K562 (cell line): ENCODE results near the gene SLC35F4.

Source experiments
- KDM1A ChIP-seq, 2 experiments: fragments of 450-650 bp; IDR thresholded peaks; 2 replicates each; pipeline ENCODE4 v1.6.1; 2016; ENCODE audit warnings: mild to moderate bottlenecking in 2 of 2
- POLR2A ChIP-seq: fragments of 450-650 bp; conservative IDR thresholded peaks from 2 replicates; pipeline ENCODE4 v1.6.1; 2016
- ZNF133 ChIP-seq: fragments of 250-450 bp; sonication (Bioruptor Pico); IDR thresholded peaks from 2 replicates; pipeline ENCODE4 v1.4.0; 2020; ENCODE audit warnings: mild to moderate bottlenecking
- ZNF431 ChIP-seq: sonication (generic); formaldehyde crosslinking; IDR thresholded peaks from 2 replicates; pipeline ENCODE4 v1.8.0; 2022; ENCODE audit warnings: mild to moderate bottlenecking, missing genetic modification reagents

- TF ChIP-seq POLR2A (no peak), ZNF133 (CRISPR knock-in tag) (no peak), ZNF431 (CRISPR knock-in tag) (no peak), KDM1A (IDR thresholded peaks at IDR 0.05) (no peak)
Measured at GRCh38 chr14:57848353-57848752, 17.5 kb downstream of the SLC35F4 start.
